Mammary epithelial cell (primary cell): ENCODE measurements around the gene NTM.

ENCODE experiments used
- CTCF ChIP-seq, 2 donors: IDR thresholded peaks in 1 of 2; conservative IDR thresholded peaks in 1 of 2; 2 replicates each; pipeline ENCODE4 v1.5.1; 2011 to 2012; ENCODE audit warnings: inconsistent platforms in 2 of 2, low read length in 2 of 2, mild to moderate bottlenecking in 2 of 2, control low read depth in 1 of 2, low read depth in 1 of 2; ENCODE audit not compliant: insufficient read depth in 1 of 2; ENCODE audit errors: extremely low read depth in 1 of 2
- EZH2 ChIP-seq: IDR thresholded peaks from 2 replicates; pipeline ENCODE4 v1.6.1; 2012; ENCODE audit warnings: low read length, inconsistent platforms, borderline replicate concordance

GRCh38 chr11:131868629-131869507 is 498.5 kb downstream of the NTM start:
- TF ChIP-seq CTCF (conservative IDR thresholded peaks at IDR 0.05 in 1 of 2, IDR thresholded peaks at IDR 0.05 in 1 of 2; ENCODE audit: extremely low read depth in 1 of 2, insufficient read depth in 1 of 2, low read depth in 1 of 2, low read length in 2 of 2) (no peak), EZH2 (no peak)
